Neuronal stem cell (in vitro differentiated cells): ENCODE measurements around the gene PAGE4.

ENCODE experiments used
- DNase-seq: peaks from one replicate; pipeline ENCODE4 v3.0.0-alpha.2; 2013; ENCODE audit warnings: low spot score
- H2AFZ ChIP-seq: one replicate; pipeline ENCODE4 v1.6.1; 2013; ENCODE audit warnings: mild to moderate bottlenecking, low read length, inconsistent platforms
- H2AK5ac ChIP-seq: 2 replicates; pipeline ENCODE4 v1.6.1; 2013; ENCODE audit warnings: low read depth, mild to moderate bottlenecking, inconsistent platforms, low read length, moderate library complexity, mixed read lengths
- H2BK120ac ChIP-seq: 2 replicates; pipeline ENCODE4 v1.6.1; 2013; ENCODE audit warnings: low read depth, mild to moderate bottlenecking, inconsistent platforms, low read length, moderate library complexity, mixed read lengths
- H2BK12ac ChIP-seq: one replicate; pipeline ENCODE4 v1.6.1; 2013; ENCODE audit warnings: low read length, inconsistent platforms
- H2BK15ac ChIP-seq: 2 replicates; pipeline ENCODE4 v1.6.1; 2013; ENCODE audit warnings: mild to moderate bottlenecking, low read length, inconsistent platforms, mixed read lengths
- H2BK5ac ChIP-seq: one replicate; pipeline ENCODE4 v1.6.1; 2013; ENCODE audit warnings: inconsistent platforms, mild to moderate bottlenecking, low read length, moderate library complexity
- H3K14ac ChIP-seq: one replicate; pipeline ENCODE4 v1.6.1; 2013; ENCODE audit warnings: low read length, inconsistent platforms
- H3K18ac ChIP-seq: 2 replicates; pipeline ENCODE4 v1.6.1; 2013; ENCODE audit warnings: low read length, inconsistent platforms
- H3K23ac ChIP-seq: 2 replicates; pipeline ENCODE4 v1.6.1; 2013; ENCODE audit warnings: low read depth, mild to moderate bottlenecking, mixed read lengths, low read length, inconsistent platforms; ENCODE audit not compliant: poor library complexity
- H3K27ac ChIP-seq: replicated peaks from 3 replicates; pipeline ENCODE4 v1.5.1; 2013; ENCODE audit warnings: low read length, inconsistent platforms
- H3K27me3 ChIP-seq, 3 experiments: 2 replicates each; pipeline ENCODE4 v1.6.1; 2013; ENCODE audit warnings: low read length in 3 of 3, mild to moderate bottlenecking in 2 of 3, inconsistent platforms in 1 of 3, low read depth in 1 of 3, mixed read lengths in 1 of 3, moderate library complexity in 1 of 3; ENCODE audit not compliant: control insufficient read depth in 3 of 3, insufficient read depth in 3 of 3
- H3K36me3 ChIP-seq, 2 donors: replicated peaks in 1 of 2; 2 replicates each; pipeline ENCODE4 v1.6.1; 2013; ENCODE audit warnings: low read length in 2 of 2; ENCODE audit not compliant: control insufficient read depth in 2 of 2, insufficient read depth in 2 of 2
- H3K4ac ChIP-seq: 2 replicates; pipeline ENCODE4 v1.6.1; 2013; ENCODE audit warnings: inconsistent platforms, mild to moderate bottlenecking, low read length, moderate library complexity
- H3K4me1 ChIP-seq, 2 donors: 1 replicate in 1 of 2; 2 replicates in 1 of 2; pipeline ENCODE4 v1.6.1; 2013; ENCODE audit warnings: low read length in 2 of 2, low read depth in 1 of 2; ENCODE audit not compliant: control insufficient read depth in 2 of 2, insufficient read depth in 1 of 2
- H3K4me2 ChIP-seq: one replicate; pipeline ENCODE4 v1.6.1; 2013; ENCODE audit warnings: mild to moderate bottlenecking, low read length, inconsistent platforms; ENCODE audit not compliant: insufficient read depth, poor library complexity, severe bottlenecking
- H3K4me3 ChIP-seq, 2 donors: 2 replicates each; pipeline ENCODE4 v1.5.1; 2013; ENCODE audit warnings: low read length in 2 of 2, mild to moderate bottlenecking in 2 of 2, inconsistent platforms in 1 of 2, moderate library complexity in 1 of 2
- H3K79me1 ChIP-seq: one replicate; pipeline ENCODE4 v1.6.1; 2013; ENCODE audit warnings: low read depth, mild to moderate bottlenecking, inconsistent platforms, low read length, moderate library complexity
- H3K9ac ChIP-seq: one replicate; pipeline ENCODE4 v1.6.1; 2013; ENCODE audit warnings: mild to moderate bottlenecking, low read depth, low read length, inconsistent platforms; ENCODE audit not compliant: poor library complexity
- H3K9me3 ChIP-seq, 2 donors: replicated peaks in 1 of 2; 2 replicates each; pipeline versions ENCODE3 to v1.6.1; 2013; ENCODE audit warnings: low read length in 2 of 2, mild to moderate bottlenecking in 2 of 2, inconsistent platforms in 1 of 2, low read depth in 1 of 2, mixed read lengths in 1 of 2, moderate library complexity in 1 of 2; ENCODE audit not compliant: control insufficient read depth in 2 of 2, insufficient read depth in 1 of 2
- H4K8ac ChIP-seq: one replicate; pipeline ENCODE4 v1.6.1; 2013; ENCODE audit warnings: low read depth, mild to moderate bottlenecking, inconsistent platforms, low read length, moderate library complexity
- H4K91ac ChIP-seq: one replicate; pipeline ENCODE4 v1.6.1; 2013; ENCODE audit warnings: low read length, low read depth, mild to moderate bottlenecking, inconsistent platforms; ENCODE audit not compliant: poor library complexity
- WGBS, 2 donors: extraction: QIAGEN DNeasy Blood & Tissue Kit; methylation state at CpG; one replicate each; pipeline ENCODE4 v1.1.7; 2013; ENCODE audit warnings: missing lambda C conversion rate in 2 of 2, mixed read lengths in 1 of 2; ENCODE audit not compliant: insufficient read length in 2 of 2, insufficient replicate concordance in 1 of 2; ENCODE audit errors: extremely low coverage in 2 of 2; 5-methylcytosine and 5-hydroxymethylcytosine counted together

The PAGE4 gene

DNA sequence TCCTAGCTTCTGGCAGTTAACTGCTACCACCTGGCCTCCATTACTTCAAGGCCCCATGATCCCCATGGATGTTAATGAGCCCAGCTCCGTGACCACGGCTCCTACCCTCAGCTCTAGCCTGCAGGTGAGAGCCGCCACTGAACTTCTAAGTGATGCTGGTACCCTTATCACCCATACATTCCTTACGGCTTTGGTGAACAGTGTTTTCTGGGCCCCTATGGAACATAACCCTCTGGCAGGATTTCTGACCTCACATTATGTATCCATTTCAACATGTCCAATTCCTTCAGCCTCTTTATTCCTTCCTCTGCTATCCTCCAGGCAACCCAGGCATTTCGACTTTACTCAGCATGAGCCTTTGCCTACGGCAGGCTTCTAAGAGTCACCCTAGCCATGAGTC lies 24.6 kb downstream of the PAGE4 start:
- no peak for DNase-seq
- Histone ChIP-seq H3K4me3 (no peak overlapping the region), H2AK5ac (no peak overlapping the region), H4K91ac (no peak overlapping the region), H2BK15ac (no peak overlapping the region), H4K8ac (no peak overlapping the region), H3K18ac (no peak overlapping the region), H3K14ac (no peak overlapping the region), H3K27ac (no peak overlapping the region), H2AFZ (no peak overlapping the region), H3K79me1 (no peaks in the 10 kb centered on the region), H3K9me3 (no peaks in the 10 kb centered on the region), H3K4ac (no peak overlapping the region), H3K36me3 (no peaks in the 10 kb centered on the region), H2BK5ac (no peak overlapping the region), H3K4me2 (no peak overlapping the region), H2BK120ac (no peak overlapping the region), H2BK12ac (no peak overlapping the region), H3K27me3 (peaks cover 0 to 9% (median 0%) of the 10 kb centered on the region in 3 experiments), H3K4me1 (no peaks in the 10 kb centered on the region), H3K23ac (no peak overlapping the region), H3K9ac (no peak overlapping the region)
- WGBS, 2 donors: no CpG with 5 or more reads among the region's 6 CpGs

DNA sequence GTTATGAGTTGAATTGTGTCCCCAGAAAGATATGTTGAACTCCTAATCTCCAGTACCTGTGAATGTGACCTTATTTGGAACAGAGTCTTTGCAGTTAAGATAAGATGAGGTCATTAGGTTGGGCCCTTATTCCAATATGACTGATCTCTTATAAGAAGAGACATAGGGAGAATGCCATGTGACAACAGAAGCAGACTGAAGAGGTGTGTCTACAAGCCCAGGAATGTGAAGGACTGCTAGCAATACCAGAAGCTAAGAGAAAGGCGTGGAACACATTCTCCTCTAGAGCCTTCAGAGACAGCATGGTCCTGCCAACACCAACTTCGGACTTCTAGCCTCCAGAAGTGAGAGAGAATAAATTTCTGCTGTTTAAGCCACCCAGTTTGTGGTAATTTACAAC lies 27.7 kb downstream of the PAGE4 start:
- no peaks in the 10 kb centered on the region for H3K36me3 ChIP-seq
- H3K27ac ChIP-seq: no peak overlapping the region
- H3K4ac ChIP-seq: no peak overlapping the region

DNA sequence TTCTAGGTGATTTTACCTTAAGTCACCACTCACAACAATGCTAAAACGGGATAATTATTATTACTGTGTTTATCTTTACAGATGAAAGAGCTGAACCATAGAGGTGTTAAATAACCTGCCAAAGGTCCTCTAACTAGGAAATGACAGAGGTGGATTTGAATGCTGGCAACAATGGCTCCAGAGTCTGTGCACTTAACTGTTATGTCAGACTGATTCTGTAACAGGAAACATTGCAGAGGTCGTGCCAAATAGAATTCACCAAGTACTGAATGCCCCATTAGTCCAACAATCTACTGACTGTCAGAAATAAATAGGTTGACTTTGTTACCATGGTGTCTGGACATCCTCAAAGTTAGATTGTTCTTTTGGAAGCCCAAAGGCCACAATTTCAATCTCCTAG lies 29.2 kb downstream of the PAGE4 start:
- Histone ChIP-seq H4K8ac (no peak overlapping the region), H2AK5ac (no peak overlapping the region), H2BK12ac (no peak overlapping the region), H3K14ac (no peak overlapping the region), H3K9me3 (no peaks in the 10 kb centered on the region), H3K18ac (no peak overlapping the region), H3K9ac (no peak overlapping the region), H3K4me1 (no peaks in the 10 kb centered on the region), H4K91ac (no peak overlapping the region), H3K27me3 (peaks cover 0 to 7% (median 0%) of the 10 kb centered on the region in 3 experiments), H3K4me3 (no peak overlapping the region), H2BK120ac (no peak overlapping the region), H3K4ac (no peak overlapping the region), H3K4me2 (no peak overlapping the region), H2BK15ac (no peak overlapping the region), H3K23ac (no peak overlapping the region), H3K36me3 (no peaks in the 10 kb centered on the region), H3K27ac (no peak overlapping the region), H2BK5ac (no peak overlapping the region), H3K79me1 (no peaks in the 10 kb centered on the region), H2AFZ (no peak overlapping the region)
- WGBS, 2 donors: no CpG with 5 or more reads among the region's 2 CpGs
- DNase-seq: no peak

More for the DNA sequence above, 27.7 kb downstream of the PAGE4 start:
- H2AK5ac ChIP-seq: no peak overlapping the region
- H3K9me3 ChIP-seq: no peaks in the 10 kb centered on the region
- no peak overlapping the region for H2AFZ ChIP-seq
- H3K4me2 ChIP-seq: no peak overlapping the region
- H3K23ac ChIP-seq: no peak overlapping the region
- no peaks in the 10 kb centered on the region for H3K79me1 ChIP-seq
- H3K18ac ChIP-seq: no peak overlapping the region
- H4K91ac ChIP-seq: no peak overlapping the region
- H3K14ac ChIP-seq: no peak overlapping the region
- H3K9ac ChIP-seq: no peak overlapping the region
- H4K8ac ChIP-seq: no peak overlapping the region
- no peak for DNase-seq
- H2BK5ac ChIP-seq: no peak overlapping the region
- H2BK12ac ChIP-seq: no peak overlapping the region
- peaks cover 0 to 8% (median 0%) of the 10 kb centered on the region in 3 experiments for H3K27me3 ChIP-seq
- no peaks in the 10 kb centered on the region for H3K4me1 ChIP-seq
- no CpG with 5 or more reads among the region's 2 CpGs for WGBS, 2 donors
- no peak overlapping the region for H3K4me3 ChIP-seq
- no peak overlapping the region for H2BK15ac ChIP-seq
- no peak overlapping the region for H2BK120ac ChIP-seq

DNA sequence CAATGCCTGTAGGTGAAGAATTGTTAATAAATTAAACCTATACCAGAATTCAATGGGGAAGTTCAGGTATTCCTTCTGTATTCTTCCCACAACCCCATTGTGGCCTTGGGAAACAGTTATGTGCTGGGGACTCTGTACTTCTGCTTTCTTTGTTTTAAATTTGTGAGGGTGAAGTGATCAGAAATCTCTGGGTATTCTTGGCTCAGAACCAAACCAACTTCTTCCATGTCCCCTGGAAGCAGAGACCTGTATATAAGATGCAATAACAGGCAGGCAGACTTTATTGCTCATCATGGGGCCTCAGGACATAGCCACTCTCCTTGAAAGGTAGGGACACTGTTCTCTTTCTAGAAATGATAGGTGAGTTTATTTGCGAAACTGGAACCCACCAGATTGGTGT lies 30.4 kb downstream of the PAGE4 start:
- H4K91ac ChIP-seq: no peak overlapping the region
- H3K36me3 ChIP-seq: no peaks in the 10 kb centered on the region
- no peaks in the 10 kb centered on the region for H3K9me3 ChIP-seq
- no peak overlapping the region for H3K9ac ChIP-seq
- H2AFZ ChIP-seq: no peak overlapping the region
- H3K4me2 ChIP-seq: no peak overlapping the region
- H2AK5ac ChIP-seq: no peak overlapping the region
- no peak overlapping the region for H3K23ac ChIP-seq
- WGBS, 2 donors: no CpG with 5 or more reads among the region's 1 CpG
- no peak overlapping the region for H2BK15ac ChIP-seq
- no peak overlapping the region for H4K8ac ChIP-seq
- DNase-seq: no peak
- H3K4me1 ChIP-seq: no peaks in the 10 kb centered on the region
- no peak overlapping the region for H2BK12ac ChIP-seq
- no peak overlapping the region for H2BK5ac ChIP-seq
- no peak overlapping the region for H2BK120ac ChIP-seq
- H3K4ac ChIP-seq: no peak overlapping the region
- H3K14ac ChIP-seq: no peak overlapping the region
- no peak overlapping the region for H3K27ac ChIP-seq
- H3K79me1 ChIP-seq: no peaks in the 10 kb centered on the region
- H3K27me3 ChIP-seq: peaks cover 0 to 9% (median 0%) of the 10 kb centered on the region in 3 experiments
- H3K18ac ChIP-seq: no peak overlapping the region
- H3K4me3 ChIP-seq: no peak overlapping the region
